ENCODE measurements around the gene PMEL.
A peak's percentile ranks its signal among the peaks of the same experiment; 100 is the strongest.

Gene PMEL

DNA sequence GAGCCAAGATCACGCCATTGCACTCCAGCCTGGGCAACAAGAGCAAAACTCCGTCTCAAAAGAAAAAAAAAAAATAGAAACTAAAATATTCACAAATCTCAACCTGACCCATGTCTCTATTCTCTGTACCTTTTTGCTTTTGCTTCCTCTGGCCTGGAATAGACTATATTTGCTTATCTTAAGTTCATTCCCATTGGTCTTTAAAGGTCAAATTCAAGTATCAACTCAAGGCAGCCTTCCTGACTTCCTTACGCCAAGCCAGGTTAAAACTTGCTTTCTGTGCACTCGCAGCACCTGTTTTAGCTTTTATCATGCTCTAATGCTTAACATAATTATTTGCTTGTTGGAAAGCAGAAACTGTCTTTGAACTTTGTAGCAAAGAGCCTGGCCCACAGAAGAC is 52.9 kb downstream of the PMEL start:
- no peak for DNase-seq

DNA sequence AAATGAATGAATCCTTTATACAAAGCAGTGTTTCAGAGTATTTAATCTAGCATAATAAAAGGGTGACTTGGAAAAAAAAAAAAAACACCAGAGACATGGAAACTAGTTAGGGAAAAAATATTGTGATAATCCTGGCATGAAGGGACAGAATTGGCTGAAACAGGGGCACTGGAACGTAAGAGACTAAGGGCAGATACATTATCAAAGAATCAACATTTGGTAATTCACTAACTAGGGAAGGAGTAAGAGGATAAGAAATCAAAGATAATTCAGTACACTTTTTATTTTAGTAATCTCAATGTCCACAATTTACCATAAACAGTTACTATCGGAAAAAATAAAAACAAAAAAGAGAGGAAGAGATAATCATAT is 56.3 kb downstream of the PMEL start:
- no peak for DNase-seq

DNA sequence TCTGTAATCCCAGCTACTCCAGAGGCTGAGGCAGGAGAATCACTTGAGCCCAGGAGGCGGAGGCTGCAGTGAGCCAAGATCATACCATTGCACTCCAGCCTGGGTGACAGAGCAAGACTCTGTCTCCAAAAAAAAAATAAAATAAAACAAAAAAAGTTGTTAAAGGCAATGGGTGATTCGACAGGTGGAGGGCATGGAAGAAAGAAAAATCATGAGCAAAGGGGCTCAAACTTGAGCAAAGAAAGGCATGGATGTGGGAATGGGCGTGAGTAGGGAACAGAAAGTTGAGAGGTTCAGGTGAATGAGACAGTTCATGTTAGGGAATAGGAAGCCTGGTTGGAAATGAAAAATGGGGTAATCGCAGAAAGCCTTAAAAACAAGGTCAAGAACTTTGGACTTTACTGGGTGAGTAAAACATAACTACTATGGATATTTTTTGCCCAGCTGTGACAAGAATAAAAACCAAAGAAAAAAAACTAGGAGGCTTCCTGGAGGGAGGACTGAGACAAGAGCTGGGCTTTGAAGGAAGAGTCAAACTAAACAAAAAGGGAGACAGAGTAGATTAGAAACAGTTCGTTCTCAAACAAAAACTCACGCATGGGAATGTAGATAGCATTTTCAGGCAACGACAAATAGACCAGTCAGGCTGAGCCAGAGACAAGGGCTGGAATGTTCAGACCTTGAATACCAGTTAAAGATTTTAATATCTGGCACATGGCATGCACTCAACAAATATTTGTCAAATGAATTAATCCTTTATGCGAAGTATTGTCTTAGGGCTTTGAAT is 56.9 kb downstream of the PMEL start:
- DNase-seq: peak; percentile 34

DNA sequence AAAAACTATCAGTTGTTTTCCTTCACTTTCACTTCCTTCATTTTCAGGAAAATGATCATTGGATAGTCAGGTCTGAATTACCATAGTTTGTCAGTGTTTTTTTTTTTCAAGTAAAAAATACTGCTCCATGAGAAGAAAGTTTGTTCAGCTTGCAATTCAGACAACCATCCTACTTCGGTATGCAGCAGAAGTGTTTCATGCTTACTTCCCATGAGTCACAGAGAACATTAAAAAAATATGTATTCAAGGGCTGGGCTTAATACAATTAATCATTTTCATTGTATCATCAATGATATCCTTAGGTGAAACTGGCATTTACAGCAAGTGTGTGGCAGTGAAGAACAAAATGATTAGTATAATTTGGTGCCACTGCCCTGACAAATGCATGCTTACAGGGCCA is 59.8 kb downstream of the PMEL start:
- DNase-seq: peak; percentile 57
